Prostate gland (tissue), 2 donors: ENCODE data around the gene PALLD. TPM values are rescaled to one million over a fixed set of nuclear protein-coding genes. Genes with fewer than 3 reads are reported as not detected.
A peak's percentile ranks its signal among the peaks of the same experiment; 100 is the strongest.

Experiments used
- DNase-seq: peaks from one replicate; pipeline ENCODE4 v3.0.0-alpha.2; 2019; ENCODE audit warnings: low spot score
- H3K27ac ChIP-seq, 2 donors: fragments of 200-600 bp; sonication (generic); 2 replicates each; pipeline ENCODE4 v1.5.1; 2017 to 2019
- H3K27me3 ChIP-seq: fragments of 200-600 bp; sonication (generic); replicated peaks from 2 replicates; pipeline ENCODE4 v1.5.1; 2019; ENCODE audit not compliant: insufficient read depth
- H3K36me3 ChIP-seq, 2 donors: fragments of 200-600 bp; sonication (generic); 1 replicate in 1 of 2; 2 replicates in 1 of 2; pipeline versions ENCODE4 v1.5.1 to v1.8.1; 2017 to 2019
- H3K4me1 ChIP-seq: fragments of 200-600 bp; sonication (generic); replicated peaks from 2 replicates; pipeline ENCODE4 v1.5.1; 2019
- H3K4me3 ChIP-seq, 2 donors: fragments of 200-600 bp; sonication (generic); 2 replicates each; pipeline ENCODE4 v1.5.1; 2017 to 2019
- H3K9me3 ChIP-seq: fragments of 200-600 bp; sonication (generic); 2 replicates; pipeline ENCODE4 v1.5.1; 2017
- POLR2A ChIP-seq: fragments of 450-650 bp; IDR thresholded peaks from one replicate; pipeline ENCODE4 v1.6.1; 2016; ENCODE audit warnings: antibody characterized with exemption, mild to moderate bottlenecking
- POLR2AphosphoS5 ChIP-seq: sonication (generic); formaldehyde crosslinking; IDR thresholded peaks from one replicate; pipeline ENCODE4 v1.6.1; 2017; ENCODE audit warnings: antibody characterized with exemption
- WGBS: methylation state at CpG from one replicate; pipeline ENCODE4 v1.1.5; 2018; 5-methylcytosine and 5-hydroxymethylcytosine counted together
- intact Hi-C: fragments of 100-400 bp; cut with DNase I; formaldehyde crosslinking; loops from one replicate; pipeline ENCODE4 v1.14.2; 2022
- total RNA-seq, 2 donors: library from RNA; depleted of rRNA; stranded (reverse); fragments of >200 nt; gene quantifications; one replicate each; pipeline ENCODE4 v1.1.0, GENCODE V29; 2016
- TF ChIP-seq, protein P1 (sequence below), 4 experiments: fragments of 200-600 bp in 2 of 4; fragments of 450-650 bp in 2 of 4; sonication (generic) in 2 of 4; IDR thresholded peaks; 1 replicate in 3 of 4; 2 replicates in 1 of 4; pipeline ENCODE4 v1.5.1; 2016 to 2019; ENCODE audit warnings: antibody characterized with exemption in 4 of 4, mild to moderate bottlenecking in 2 of 4, moderate library complexity in 2 of 4

PALLD gene
- total RNA-seq, 2 donors from 2014 or later = 252 TPM

DNA sequence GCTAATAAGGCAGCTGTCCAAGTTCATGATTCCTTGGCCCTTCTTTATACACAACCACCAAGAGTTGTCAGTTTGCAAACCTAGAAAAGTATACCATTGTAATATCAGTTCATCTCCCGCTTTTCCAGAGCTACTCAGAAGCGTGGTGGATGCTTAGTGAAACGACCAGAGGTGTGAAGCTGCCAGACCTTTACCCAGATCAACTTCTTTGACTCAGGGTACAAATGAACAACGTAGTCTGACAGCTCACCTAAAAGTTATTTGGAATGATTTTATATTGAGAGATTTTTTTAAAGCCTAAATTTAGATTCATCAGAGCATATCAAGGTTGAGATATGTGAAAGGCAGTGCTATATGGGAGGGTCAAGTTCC, 343.5 kb downstream of the PALLD start:
- DNase-seq = no peak
- WGBS = 52% methylated on average over 4 of the region's 4 CpGs
- Histone ChIP-seq H3K4me1 (no peaks in the 10 kb centered on the region), H3K36me3 (no peaks in the 10 kb centered on the region), H3K4me3 (no peak overlapping the region), H3K27ac (peak overlapping the region; percentile 50 to 69), H3K9me3 (no peaks in the 10 kb centered on the region), H3K27me3 (no peaks in the 10 kb centered on the region)
- intact Hi-C loops = loop anchor here (5.0 kb wide), 2 partner anchors 128 to 208 kb away; no protein-coding TSS in a partner anchor
- TF ChIP-seq POLR2A (no peak), POLR2AphosphoS5 (no peak)
- TF ChIP-seq, protein P1, sequence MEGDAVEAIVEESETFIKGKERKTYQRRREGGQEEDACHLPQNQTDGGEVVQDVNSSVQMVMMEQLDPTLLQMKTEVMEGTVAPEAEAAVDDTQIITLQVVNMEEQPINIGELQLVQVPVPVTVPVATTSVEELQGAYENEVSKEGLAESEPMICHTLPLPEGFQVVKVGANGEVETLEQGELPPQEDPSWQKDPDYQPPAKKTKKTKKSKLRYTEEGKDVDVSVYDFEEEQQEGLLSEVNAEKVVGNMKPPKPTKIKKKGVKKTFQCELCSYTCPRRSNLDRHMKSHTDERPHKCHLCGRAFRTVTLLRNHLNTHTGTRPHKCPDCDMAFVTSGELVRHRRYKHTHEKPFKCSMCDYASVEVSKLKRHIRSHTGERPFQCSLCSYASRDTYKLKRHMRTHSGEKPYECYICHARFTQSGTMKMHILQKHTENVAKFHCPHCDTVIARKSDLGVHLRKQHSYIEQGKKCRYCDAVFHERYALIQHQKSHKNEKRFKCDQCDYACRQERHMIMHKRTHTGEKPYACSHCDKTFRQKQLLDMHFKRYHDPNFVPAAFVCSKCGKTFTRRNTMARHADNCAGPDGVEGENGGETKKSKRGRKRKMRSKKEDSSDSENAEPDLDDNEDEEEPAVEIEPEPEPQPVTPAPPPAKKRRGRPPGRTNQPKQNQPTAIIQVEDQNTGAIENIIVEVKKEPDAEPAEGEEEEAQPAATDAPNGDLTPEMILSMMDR (IDR thresholded peaks at IDR 0.05) = no peak

DNA sequence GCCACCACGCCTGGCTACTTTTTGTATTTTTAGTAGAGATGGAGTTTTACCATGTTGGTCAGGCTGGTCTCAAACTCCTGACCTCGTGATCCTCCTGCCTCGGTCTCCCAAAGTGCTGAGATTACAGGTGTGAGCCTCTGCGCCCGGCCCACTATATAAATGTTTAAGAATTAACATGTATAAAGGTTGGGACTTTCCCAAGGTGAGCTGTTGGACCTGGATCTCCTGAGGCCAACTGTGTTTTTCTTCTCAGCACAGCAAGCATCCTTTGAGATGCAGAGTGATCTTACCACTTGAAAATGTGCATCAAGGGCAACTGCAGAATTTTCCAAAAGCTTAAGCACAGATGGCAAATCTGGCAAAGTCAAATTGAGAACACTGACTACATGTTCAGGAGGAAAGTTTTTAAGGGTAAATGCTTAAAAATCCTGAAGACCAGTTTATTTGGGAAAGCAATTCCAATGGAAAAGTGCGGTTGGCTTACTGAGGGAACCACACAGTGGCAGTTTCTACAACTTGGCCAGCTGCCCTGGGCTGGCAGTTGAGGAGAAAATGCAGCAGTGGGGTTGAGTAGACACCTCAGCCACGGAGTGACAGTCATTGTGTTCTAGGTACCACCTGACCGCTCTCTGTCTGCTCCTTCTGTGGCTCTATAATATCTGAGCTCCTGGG, 344.3 kb downstream of the PALLD start:
- Histone ChIP-seq H3K36me3 (no peaks in the 10 kb centered on the region), H3K4me1 (no peaks in the 10 kb centered on the region), H3K4me3 (no peak overlapping the region), H3K27ac (peak overlapping the region; percentile 50 to 69), H3K27me3 (no peaks in the 10 kb centered on the region), H3K9me3 (no peaks in the 10 kb centered on the region)
- TF ChIP-seq, protein P1 (IDR thresholded peaks at IDR 0.05) = no peak
- TF ChIP-seq POLR2AphosphoS5 (no peak), POLR2A (no peak)
- no peak for DNase-seq
- WGBS = 69% methylated on average over 8 of the region's 8 CpGs
- intact Hi-C loops = loop anchor here (5.0 kb wide), 2 partner anchors 129 to 209 kb away; no protein-coding TSS in a partner anchor

DNA sequence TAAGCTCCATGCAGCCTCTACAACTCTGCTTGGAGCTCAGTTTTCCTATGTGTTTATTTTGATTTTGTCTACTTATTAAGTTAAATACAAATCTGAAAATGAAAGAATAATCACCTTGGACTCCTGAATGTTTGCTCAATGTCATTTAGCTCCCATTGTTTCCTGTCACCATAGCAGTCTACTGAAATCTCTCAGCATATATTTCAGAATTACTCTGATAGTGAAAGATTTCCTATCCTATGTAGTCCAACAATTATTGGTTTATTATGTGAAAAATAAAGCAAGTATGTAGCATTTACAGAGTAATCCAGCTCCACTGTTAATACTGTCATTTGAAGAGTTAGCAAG, 344.8 kb downstream of the PALLD start:
- H3K27ac ChIP-seq = peak overlapping the region; percentile 50 to 69

DNA sequence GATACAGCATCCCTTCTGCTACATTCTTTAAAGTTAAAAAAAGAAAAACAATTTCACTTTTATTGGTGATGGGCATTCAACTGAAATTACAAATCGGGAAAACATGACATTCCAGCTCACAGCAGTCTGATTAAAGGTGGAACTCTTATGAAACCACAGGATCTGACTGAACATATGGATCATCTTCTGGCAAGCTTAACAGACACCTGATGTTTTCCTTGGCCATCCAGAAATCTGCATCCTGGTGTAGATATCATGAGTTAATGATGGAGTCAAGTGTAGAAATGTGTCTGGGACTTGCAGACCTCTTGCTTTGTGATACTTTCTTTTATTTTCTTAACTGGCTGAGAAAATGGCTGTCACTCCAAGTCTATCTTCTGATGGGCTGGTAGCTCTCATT, 345.3 kb downstream of the PALLD start:
- Histone ChIP-seq H3K36me3 (no peaks in the 10 kb centered on the region), H3K4me1 (no peaks in the 10 kb centered on the region), H3K27me3 (no peaks in the 10 kb centered on the region), H3K27ac (peak overlapping the region; percentile 31 to 69), H3K4me3 (no peak overlapping the region), H3K9me3 (no peaks in the 10 kb centered on the region)
- TF ChIP-seq POLR2AphosphoS5 (no peak), POLR2A (no peak)
- TF ChIP-seq, protein P1 (IDR thresholded peaks at IDR 0.05) = no peak
- intact Hi-C loops = loop anchor here (5.0 kb wide), 2 partner anchors 130 to 210 kb away; no protein-coding TSS in a partner anchor
- WGBS = 47% methylated on average over 1 of the region's 1 CpG
- no peak for DNase-seq

More for the DNA sequence above, 344.8 kb downstream of the PALLD start:
- no peaks in the 10 kb centered on the region for H3K9me3 ChIP-seq
- no peak overlapping the region for H3K4me3 ChIP-seq
- DNase-seq = no peak
- TF ChIP-seq POLR2A (no peak), POLR2AphosphoS5 (no peak)
- TF ChIP-seq, protein P1 (IDR thresholded peaks at IDR 0.05) = no peak
- H3K36me3 ChIP-seq = no peaks in the 10 kb centered on the region
- H3K27me3 ChIP-seq = no peaks in the 10 kb centered on the region
- H3K4me1 ChIP-seq = no peaks in the 10 kb centered on the region
- intact Hi-C loops = loop anchor here (5.0 kb wide), 2 partner anchors 129 to 209 kb away; no protein-coding TSS in a partner anchor

DNA sequence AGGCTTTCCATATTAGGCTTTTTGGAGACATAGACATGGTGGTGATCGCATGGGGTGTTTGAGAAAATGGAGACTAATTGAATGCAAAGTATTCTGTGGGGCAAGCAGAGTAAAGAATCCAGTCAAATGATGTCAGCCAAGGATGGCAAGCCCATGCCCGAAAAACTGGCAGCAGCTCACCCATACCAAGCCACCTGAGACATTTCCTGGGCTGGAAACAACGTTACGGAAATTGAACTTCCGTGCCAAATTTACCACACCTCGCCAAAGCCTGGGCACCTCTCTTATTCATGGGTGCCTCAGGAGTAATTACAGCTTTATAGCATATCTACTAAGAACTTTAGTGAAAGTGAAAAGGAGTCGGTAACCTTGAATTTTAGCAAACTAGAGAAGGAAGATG, 346.8 kb downstream of the PALLD start:
- 40% methylated on average over 7 of the region's 7 CpGs for WGBS
- Histone ChIP-seq H3K27me3 (no peaks in the 10 kb centered on the region), H3K4me3 (no peak overlapping the region), H3K27ac (peak overlapping the region; percentile 31 to 69), H3K4me1 (no peaks in the 10 kb centered on the region), H3K36me3 (no peaks in the 10 kb centered on the region), H3K9me3 (no peaks in the 10 kb centered on the region)
- TF ChIP-seq POLR2A = no peak
- TF ChIP-seq POLR2AphosphoS5 = peak; percentile 63
- DNase-seq = peak; percentile 66
- intact Hi-C loops = loop anchor here (5.0 kb wide), 2 partner anchors 131 to 211 kb away; no protein-coding TSS in a partner anchor
